K562 (cell line): ENCODE data around the gene CD47. TPM values are rescaled to one million over a fixed set of nuclear protein-coding genes. Genes with fewer than 3 reads are reported as not detected.

Experiments
- ATF3 ChIP-seq, 2 experiments: fragments of 450-650 bp in 1 of 2; sonication (generic) in 1 of 2; formaldehyde crosslinking in 1 of 2; IDR thresholded peaks in 1 of 2; conservative IDR thresholded peaks in 1 of 2; 2 replicates each; pipeline versions ENCODE4 v1.6.1 to v1.8.1; 2016 to 2023; ENCODE audit warnings: mild to moderate bottlenecking in 2 of 2, moderate library complexity in 2 of 2, inconsistent platforms in 1 of 2, missing genetic modification reagents in 1 of 2
- BRD9 ChIP-seq: fragments of 450-650 bp; IDR thresholded peaks from 2 replicates; pipeline ENCODE4 v1.6.1; 2018; ENCODE audit warnings: low read depth; ENCODE audit not compliant: partially characterized antibody
- CEBPG ChIP-seq, 3 experiments: fragments of 200-800 bp in 1 of 3; sonication (Bioruptor generic) in 1 of 3; sonication (generic) in 1 of 3; formaldehyde crosslinking in 1 of 3; IDR thresholded peaks in 2 of 3; conservative IDR thresholded peaks in 1 of 3; 2 replicates each; pipeline versions ENCODE4 v1.6.1 to v1.8.0; 2016 to 2022; ENCODE audit warnings: missing compliant biosample characterization in 2 of 3, missing genetic modification characterization in 2 of 3, mild to moderate bottlenecking in 1 of 3, missing genetic modification reagents in 1 of 3
- CHD2 ChIP-seq: IDR thresholded peaks from 2 replicates; pipeline ENCODE4 v1.6.1; 2011; ENCODE audit warnings: low read depth, low read length
- EGR1 ChIP-seq: fragments of 450-650 bp; conservative IDR thresholded peaks from 2 replicates; pipeline ENCODE4 v1.6.1; 2017; ENCODE audit warnings: mild to moderate bottlenecking
- GABPA ChIP-seq: fragments of 200-800 bp; sonication (Bioruptor generic); conservative IDR thresholded peaks from 2 replicates; pipeline ENCODE4 v1.6.1; 2016; ENCODE audit warnings: low read depth, missing genetic modification characterization, missing compliant biosample characterization
- HCFC1 ChIP-seq: IDR thresholded peaks from 2 replicates; pipeline ENCODE4 v1.6.1; 2012; ENCODE audit warnings: low read depth, low read length, improper control_type of control experiment
- KAT8 ChIP-seq: fragments of 450-650 bp; IDR thresholded peaks from 2 replicates; pipeline ENCODE4 v1.6.1; 2016; ENCODE audit warnings: low read depth, mild to moderate bottlenecking
- NCOR1 ChIP-seq: fragments of 450-650 bp; IDR thresholded peaks from 2 replicates; pipeline ENCODE4 v1.6.1; 2016; ENCODE audit warnings: mild to moderate bottlenecking, moderate library complexity
- NR3C1 ChIP-seq: sonication (generic); formaldehyde crosslinking; IDR thresholded peaks from 2 replicates; pipeline ENCODE4 v1.8.1; 2022; ENCODE audit warnings: missing genetic modification reagents
- NRF1 ChIP-seq, 2 experiments: fragments of 450-650 bp; IDR thresholded peaks in 1 of 2; conservative IDR thresholded peaks in 1 of 2; 2 replicates each; pipeline ENCODE4 v1.6.1; 2014; ENCODE audit warnings: mild to moderate bottlenecking in 2 of 2
- PML ChIP-seq: IDR thresholded peaks from 2 replicates; pipeline ENCODE4 v1.6.1; 2012; ENCODE audit warnings: low read length, inconsistent platforms
- POU5F1 ChIP-seq: fragments of 150-350 bp; IDR thresholded peaks from 2 replicates; pipeline ENCODE4 v1.6.1; 2014; ENCODE audit warnings: borderline replicate concordance, low read length, low read depth, mild to moderate bottlenecking; ENCODE audit not compliant: partially characterized antibody
- RFX7 ChIP-seq: fragments of 250-450 bp; sonication (Bioruptor Pico); IDR thresholded peaks from 2 replicates; pipeline ENCODE4 v1.5.1; 2021; ENCODE audit warnings: mild to moderate bottlenecking
- RUNX1 ChIP-seq: sonication (generic); IDR thresholded peaks from 2 replicates; pipeline ENCODE4 v1.6.1; 2016; ENCODE audit warnings: antibody characterized with exemption, low read depth
- SRF ChIP-seq, 2 experiments: fragments of 250-450, 450-650 bp in 1 of 2; sonication (Bioruptor Pico) in 1 of 2; sonication (generic) in 1 of 2; formaldehyde crosslinking; IDR thresholded peaks; 2 replicates each; pipeline versions ENCODE4 v1.5.0 to v1.5.1; 2020 to 2022; ENCODE audit warnings: mild to moderate bottlenecking in 1 of 2, missing genetic modification reagents in 1 of 2
- SRSF3 ChIP-seq: fragments of 200-400 bp; formaldehyde crosslinking; IDR thresholded peaks from 2 replicates; pipeline ENCODE4 v1.6.1; 2016; ENCODE audit warnings: mild to moderate bottlenecking, low read length, moderate library complexity; ENCODE audit not compliant: insufficient read depth
- ZBTB11 ChIP-seq, 3 experiments: fragments of 200-800 bp in 1 of 3; fragments of 250-450 bp in 1 of 3; fragments of 450-650 bp in 1 of 3; sonication (Bioruptor Pico) in 1 of 3; sonication (Bioruptor generic) in 1 of 3; formaldehyde crosslinking in 1 of 3; IDR thresholded peaks; 2 replicates each; pipeline versions ENCODE4 v1.6.1 to v1.8.0; 2016 to 2022; ENCODE audit warnings: mild to moderate bottlenecking in 2 of 3, missing genetic modification characterization in 2 of 3, missing compliant biosample characterization in 1 of 3, moderate library complexity in 1 of 3
- ZNF232 ChIP-seq: sonication (generic); formaldehyde crosslinking; IDR thresholded peaks from 2 replicates; pipeline ENCODE4 v1.8.0; 2022; ENCODE audit warnings: mild to moderate bottlenecking, missing genetic modification reagents
- ZNF311 ChIP-seq: fragments of 250-450 bp; sonication (Bioruptor Pico); IDR thresholded peaks from 2 replicates; pipeline ENCODE4 v1.4.0; 2020; ENCODE audit warnings: mild to moderate bottlenecking, moderate library complexity
- ZNF507 ChIP-seq: conservative IDR thresholded peaks from 2 replicates; pipeline ENCODE4 v1.6.1; 2017; ENCODE audit warnings: missing genetic modification characterization, missing compliant biosample characterization
- ZNF561 ChIP-seq: fragments of 450-650 bp; formaldehyde crosslinking; conservative IDR thresholded peaks from 2 replicates; pipeline ENCODE4 v1.4.0; 2020; ENCODE audit warnings: mild to moderate bottlenecking, moderate library complexity
- ZNF76 ChIP-seq: fragments of 250-450 bp; sonication (Bioruptor Pico); IDR thresholded peaks from 2 replicates; pipeline ENCODE4 v1.4.0; 2020; ENCODE audit warnings: mild to moderate bottlenecking, moderate library complexity, borderline replicate concordance
- polyA plus RNA-seq, 8 experiments: library from polyadenylated mRNA; depleted of rRNA in 4 of 8; stranded (reverse) in 5 of 8; unstranded in 3 of 8; fragments of >200 nt; fragmentation: Nextera tagmentation in 2 of 8; fragmentation: Illumina TruSeq in 1 of 8; extraction: Ambion mirVana in 2 of 8; extraction: Trizol in 1 of 8; gene quantifications; 2 replicates each; pipeline versions ENCODE4 v1.2.1 to v1.2.3, GENCODE V29; 2011 to 2014; ENCODE audit warnings: inconsistent platforms in 1 of 8, missing spikeins in 1 of 8
- total RNA-seq, 7 experiments: library from RNA; depleted of rRNA in 6 of 7; stranded (reverse); fragments of >200 nt in 6 of 7; fragmentation: Illumina TruSeq in 2 of 7; extraction: Trizol in 2 of 7; gene quantifications; 2 replicates each; pipeline versions ENCODE4 v1.2.1 to v1.2.3, GENCODE V29; 2011 to 2021; ENCODE audit warnings: low replicate concordance in 1 of 7

The CD47 gene
- total and polyA plus RNA-seq, 9 of the 15 experiments (the other 6 are each of a cell fraction or from before 2014, with no cell fraction given): 10.2 to 62.6 (median 36.3) TPM

GRCh38 chr3:108124337-108125152 lies 33.7 kb upstream of the CD47 start (continued):
- peak; percentile 32; the same call in 1 of the 2 replicates for TF ChIP-seq GABPA
- peak in 1 of 3 experiments; percentile 40; a peak in 1 of 6 replicates for TF ChIP-seq ZBTB11 (CRISPR knock-in tag; IDR thresholded peaks at IDR 0.05)
- peak; percentile 49; the same call in 1 of the 2 replicates for TF ChIP-seq PML
- TF ChIP-seq ZNF311 (CRISPR knock-in tag): peak; percentile 83
- no peak for TF ChIP-seq ATF3 (IDR thresholded peaks at IDR 0.05)
- no peak for TF ChIP-seq ATF3 (CRISPR knock-in tag; conservative IDR thresholded peaks at IDR 0.05)
- TF ChIP-seq POU5F1: no peak
- TF ChIP-seq NRF1 (conservative IDR thresholded peaks at IDR 0.05 in 1 of 2, IDR thresholded peaks at IDR 0.05 in 1 of 2): no peak
- no peak for TF ChIP-seq RUNX1
- TF ChIP-seq ZNF507 (tag): no peak
- no peak for TF ChIP-seq SRF (CRISPR knock-in tag; IDR thresholded peaks at IDR 0.05)
- peak; percentile 45; the same call in 1 of the 2 replicates for TF ChIP-seq EGR1
- 0 out of 2 replicates have a peak, but pooled peaks have one; percentile 4 for TF ChIP-seq HCFC1
- TF ChIP-seq NCOR1: peak; percentile 70
- no peak; the same call in 1 of the 2 replicates for TF ChIP-seq ZNF76 (CRISPR knock-in tag)
- no peak for TF ChIP-seq BRD9
- TF ChIP-seq CEBPG (CRISPR knock-in tag; IDR thresholded peaks at IDR 0.05): no peak
- 0 out of 4 replicates have a peak, but pooled peaks of 1 of the 2 experiments have one; percentile 9 for TF ChIP-seq CEBPG (tag; conservative IDR thresholded peaks at IDR 0.05 in 1 of 2, IDR thresholded peaks at IDR 0.05 in 1 of 2)
- no peak for TF ChIP-seq RFX7 (CRISPR knock-in tag)
- no peak for TF ChIP-seq ZNF232 (CRISPR knock-in tag)
- no peak for TF ChIP-seq KAT8
- TF ChIP-seq SRSF3: no peak
- TF ChIP-seq CHD2: peak; percentile 52; the same call in 1 of the 2 replicates
- TF ChIP-seq ZNF561 (CRISPR knock-in tag): no peak
- TF ChIP-seq NR3C1 (CRISPR knock-in tag): no peak
